IMR-90 (cell line): Measurements from ENCODE around the gene DGKE. TPM values are rescaled to one million over a fixed set of nuclear protein-coding genes. Genes with fewer than 3 reads are reported as not detected.

Source experiments
- ATAC-seq: fragments of 200-7000 bp; cut with Tn5 transposase; 2 replicates; pipeline ENCODE4 v1.9.1; 2020; ENCODE audit warnings: low read depth, mild to moderate bottlenecking, moderate library complexity
- BruUV-seq: library from RNA; stranded (reverse); fragments of 400-500 nt; replicated peaks from 2 replicates; lab custom pipeline; 2021; lab: Mats Ljungman, UMichigan
- CTCF ChIA-PET: fragments of 300-600 bp; formaldehyde crosslinking; extraction: SDS; loops from one replicate; lab custom pipeline; 2021; ENCODE audit warnings: antibody characterized with exemption; lab: Yijun Ruan, JAX
- POLR2A ChIA-PET: fragments of 300-600 bp; sonication (Branson Sonifier 250); formaldehyde crosslinking; loops from one replicate; lab custom pipeline; 2022; ENCODE audit warnings: antibody characterized with exemption; ENCODE audit not compliant: unreplicated experiment; lab: Charles Lee
- DNase-seq: peaks from one replicate; pipeline ENCODE4 v3.0.0; 2013
- H2AFZ ChIP-seq: replicated peaks from 2 replicates; pipeline ENCODE3; 2013; ENCODE audit warnings: low read length, mild to moderate bottlenecking; ENCODE audit not compliant: poor library complexity
- H2AK5ac ChIP-seq: 2 replicates; pipeline ENCODE4 v1.6.1; 2013; ENCODE audit warnings: low read depth, low read length, inconsistent platforms
- H2AK9ac ChIP-seq: replicated peaks from 2 replicates; pipeline ENCODE3; 2013; ENCODE audit warnings: mild to moderate bottlenecking, low read depth, low read length, moderate library complexity; ENCODE audit not compliant: poor library complexity
- H2BK120ac ChIP-seq: 2 replicates; pipeline ENCODE4 v1.6.1; 2013; ENCODE audit warnings: low read depth, low read length, inconsistent platforms
- H2BK15ac ChIP-seq: 3 replicates; pipeline ENCODE4 v1.6.1; 2013; ENCODE audit warnings: low read depth, low read length, inconsistent platforms
- H2BK20ac ChIP-seq: 2 replicates; pipeline ENCODE4 v1.6.1; 2013; ENCODE audit warnings: low read depth, mild to moderate bottlenecking, inconsistent platforms, low read length, moderate library complexity
- H2BK5ac ChIP-seq: 2 replicates; pipeline ENCODE4 v1.6.1; 2013; ENCODE audit warnings: mild to moderate bottlenecking, low read depth, low read length, inconsistent platforms; ENCODE audit not compliant: poor library complexity, severe bottlenecking
- H3K14ac ChIP-seq: replicated peaks from 2 replicates; pipeline ENCODE4 v1.6.1; 2013; ENCODE audit warnings: low read depth, low read length, inconsistent platforms
- H3K18ac ChIP-seq: 2 replicates; pipeline ENCODE4 v1.6.1; 2013; ENCODE audit warnings: low read depth, low read length, control low read depth
- H3K23ac ChIP-seq: 2 replicates; pipeline ENCODE4 v1.6.1; 2013; ENCODE audit warnings: low read depth, low read length, inconsistent platforms
- H3K27ac ChIP-seq: 2 replicates; pipeline ENCODE4 v1.5.1; 2013; ENCODE audit warnings: mild to moderate bottlenecking, control low read depth, low read length; ENCODE audit not compliant: insufficient read depth
- H3K27me3 ChIP-seq: 2 replicates; pipeline ENCODE4 v1.6.1; 2013; ENCODE audit warnings: low read length; ENCODE audit not compliant: control insufficient read depth, insufficient read depth
- H3K36me3 ChIP-seq: 2 replicates; pipeline ENCODE4 v1.6.1; 2013; ENCODE audit warnings: low read length, mixed read lengths; ENCODE audit not compliant: control insufficient read depth, insufficient read depth
- H3K4ac ChIP-seq: 2 replicates; pipeline ENCODE4 v1.6.1; 2013; ENCODE audit warnings: low read depth, low read length, inconsistent platforms
- H3K4me1 ChIP-seq: 2 replicates; pipeline ENCODE4 v1.6.1; 2013; ENCODE audit warnings: low read length, mixed read lengths; ENCODE audit not compliant: control insufficient read depth, insufficient read depth
- H3K4me2 ChIP-seq: 2 replicates; pipeline ENCODE4 v1.6.1; 2013; ENCODE audit warnings: low read depth, mild to moderate bottlenecking, control low read depth, low read length, moderate library complexity
- H3K4me3 ChIP-seq: 2 replicates; pipeline ENCODE4 v1.5.1; 2013; ENCODE audit warnings: low read depth, mild to moderate bottlenecking, control low read depth, low read length, moderate library complexity; ENCODE audit not compliant: insufficient read depth
- H3K56ac ChIP-seq: 2 replicates; pipeline ENCODE4 v1.6.1; 2013; ENCODE audit warnings: low read length, inconsistent platforms; ENCODE audit not compliant: insufficient read depth; ENCODE audit errors: extremely low read depth
- H3K79me1 ChIP-seq, 2 experiments: 2 replicates each; pipeline ENCODE4 v1.6.1; 2013; ENCODE audit warnings: low read length in 2 of 2, inconsistent platforms in 1 of 2, low read depth in 1 of 2
- H3K9ac ChIP-seq: 2 replicates; pipeline ENCODE4 v1.6.1; 2013; ENCODE audit warnings: low read depth, low read length, control low read depth
- H3K9me1 ChIP-seq: 2 replicates; pipeline ENCODE4 v1.6.1; 2013; ENCODE audit warnings: low read length, inconsistent platforms; ENCODE audit not compliant: insufficient read depth
- H3K9me3 ChIP-seq: 2 replicates; pipeline ENCODE4 v1.6.1; 2013; ENCODE audit warnings: low read length; ENCODE audit not compliant: control insufficient read depth, insufficient read depth
- H4K20me1 ChIP-seq: 2 replicates; pipeline ENCODE4 v1.6.1; 2013; ENCODE audit warnings: low read length, inconsistent platforms; ENCODE audit not compliant: insufficient read depth
- H4K5ac ChIP-seq: 2 replicates; pipeline ENCODE4 v1.6.1; 2013; ENCODE audit warnings: mild to moderate bottlenecking, low read depth, low read length, control low read depth
- H4K8ac ChIP-seq, 2 experiments: 2 replicates each; pipeline ENCODE4 v1.6.1; 2013; ENCODE audit warnings: low read depth in 2 of 2, low read length in 2 of 2, control low read depth in 1 of 2, inconsistent platforms in 1 of 2
- H4K91ac ChIP-seq: 2 replicates; pipeline ENCODE4 v1.6.1; 2013; ENCODE audit warnings: low read depth, low read length, inconsistent platforms; ENCODE audit not compliant: insufficient read depth
- CTCF ChIP-seq: conservative IDR thresholded peaks from 2 replicates; pipeline ENCODE4 v1.5.1; 2012; ENCODE audit warnings: mild to moderate bottlenecking, low read depth, low read length, improper control_type of control experiment
- WGBS, 2 experiments: methylation state at CpG; one replicate each; pipeline versions ENCODE4 v1.1.5 to v1.1.7; 2013; ENCODE audit warnings: missing lambda C conversion rate in 2 of 2; ENCODE audit not compliant: insufficient read length in 1 of 2; ENCODE audit errors: extremely low coverage in 2 of 2; 5-methylcytosine and 5-hydroxymethylcytosine counted together
- dilution Hi-C: fragments of 300-500 bp; cut with HindIII; formaldehyde crosslinking; loops from one replicate; pipeline ENCODE4 v1.14.3; 2018; ENCODE audit warnings: low sequenced_read_pairs; ENCODE audit not compliant: unreplicated experiment
- in situ Hi-C: fragments of 300-500 bp; cut with MboI; formaldehyde crosslinking; loops from 3 replicates; pipeline ENCODE4 v1.14.3; 2019; ENCODE audit warnings: low sequenced_read_pairs, inconsistent platforms, mixed read lengths
- intact Hi-C: fragments of 100-400 bp; cut with micrococcal nuclease; formaldehyde crosslinking; loops from 2 replicates; pipeline ENCODE4 v1.10.0; 2022
- polyA plus RNA-seq, 3 experiments: library from polyadenylated mRNA; depleted of rRNA; stranded (reverse); fragments of >200 nt; gene quantifications; 2 replicates each; pipeline ENCODE4 v1.2.3, GENCODE V29; 2012; ENCODE audit warnings: low replicate concordance in 1 of 3
- total RNA-seq: library from RNA; depleted of rRNA; stranded (reverse); fragments of >200 nt; gene quantifications from 2 replicates; pipeline ENCODE4 v1.2.3, GENCODE V29; 2012

The DGKE gene
- total and polyA plus RNA-seq, 2 of the 4 experiments (the other 2 are of a cell fraction), result 3.9 to 5.0 TPM

GRCh38 chr17:56838687-56839086 lies 4.7 kb downstream of the DGKE start:
- dilution Hi-C loops, result no loop called here
- no peak overlapping the region for H2AK5ac ChIP-seq
- H2BK5ac ChIP-seq, result no peak overlapping the region
- no peak overlapping the region for H3K23ac ChIP-seq
- CTCF ChIA-PET, result no interaction called here
- no peak overlapping the region for H3K18ac ChIP-seq
- in situ Hi-C loops, result no loop called here
- TF ChIP-seq CTCF, result no peak
- H3K4me2 ChIP-seq, result no peak overlapping the region
- H3K4ac ChIP-seq, result no peak overlapping the region
- H4K5ac ChIP-seq, result no peak overlapping the region
- H4K8ac ChIP-seq, result no peak overlapping the region
- H3K36me3 ChIP-seq, result peaks cover 7% of the 10 kb centered on the region
- H3K4me3 ChIP-seq, result no peak overlapping the region
- POLR2A ChIA-PET, result no interaction called here
- peaks cover 3% of the 10 kb centered on the region for H3K4me1 ChIP-seq
- no peak for DNase-seq
- no peak overlapping the region for H2BK20ac ChIP-seq
- H3K14ac ChIP-seq, result no peak overlapping the region
- H2BK120ac ChIP-seq, result no peak overlapping the region
- peaks cover 14 to 23% of the 10 kb centered on the region in 2 experiments for H3K79me1 ChIP-seq
- no peak overlapping the region for H4K91ac ChIP-seq
- peaks cover 5% of the 10 kb centered on the region for H3K9me1 ChIP-seq
- no peak overlapping the region for H2AFZ ChIP-seq
- no peak overlapping the region for H3K56ac ChIP-seq
- ATAC-seq, result no peak
- intact Hi-C loops, result loop anchor here (1.0 kb wide), 1 partner anchor 10 kb away; no protein-coding TSS in a partner anchor
- H2AK9ac ChIP-seq, result no peak overlapping the region
- peaks cover 8% of the 10 kb centered on the region for H4K20me1 ChIP-seq
- no peak overlapping the region for H3K9ac ChIP-seq
- WGBS, 2 experiments, result no CpG with 5 or more reads among the region's 3 CpGs
- no peak overlapping the region for H2BK15ac ChIP-seq
- no TSS peak for BruUV-seq
- H3K27me3 ChIP-seq, result no peaks in the 10 kb centered on the region
- H3K27ac ChIP-seq, result no peak overlapping the region
- H3K9me3 ChIP-seq, result no peaks in the 10 kb centered on the region
